HG03103 (cell line): ENCODE data around the gene RAB26.
"Not testable (repeated sequence)": the region's sequence is repeated elsewhere in the genome, so short reads cannot be mapped to it uniquely, and the experiment has no call there.

Source experiments
- ATAC-seq: cut with Tn5 transposase; IDR thresholded peaks from one replicate; pipeline ENCODE4 v1.9.1; 2021; ENCODE audit warnings: low read depth; ENCODE audit not compliant: unreplicated experiment

Gene RAB26

GRCh38 chr16:2147981-2148671 is at the start of gene RAB26:
Gene RAB26 (plus strand): TSS chr16:2148625. CDS start chr16:2148784, 159 bp downstream.
- no peak for ATAC-seq

GRCh38 chr16:2101581-2101980 is 46.8 kb upstream of the RAB26 start:
- not testable (repeated sequence) for ATAC-seq

GRCh38 chr16:2102471-2102870 is 46.0 kb upstream of the RAB26 start:
- ATAC-seq = no peak

- not testable (repeated sequence) for ATAC-seq
Measured at GRCh38 chr16:2104464-2104863, 44.0 kb upstream of the RAB26 start.

GRCh38 chr16:2105291-2105690 is 43.1 kb upstream of the RAB26 start:
- ATAC-seq = not testable (repeated sequence)

- not testable (repeated sequence) for ATAC-seq
Measured at GRCh38 chr16:2105769-2106168, 42.7 kb upstream of the RAB26 start.

- not testable (repeated sequence) for ATAC-seq
Measured at GRCh38 chr16:2106211-2106610, 42.2 kb upstream of the RAB26 start.

GRCh38 chr16:2107121-2107790 is 41.2 kb upstream of the RAB26 start:
- not testable (repeated sequence) for ATAC-seq

- not testable (repeated sequence) for ATAC-seq
Measured at GRCh38 chr16:2107791-2108125, 40.7 kb upstream of the RAB26 start.

GRCh38 chr16:2108446-2109270 is 39.8 kb upstream of the RAB26 start:
- ATAC-seq = not testable (repeated sequence)

- not testable (repeated sequence) for ATAC-seq
Measured at GRCh38 chr16:2109271-2109580, 39.2 kb upstream of the RAB26 start.

- ATAC-seq = not testable (repeated sequence)
Measured at GRCh38 chr16:2109872-2110271, 38.6 kb upstream of the RAB26 start.

- not testable (repeated sequence) for ATAC-seq
Measured at GRCh38 chr16:2110332-2111008, 38.0 kb upstream of the RAB26 start.

GRCh38 chr16:2111009-2111353 is 37.4 kb upstream of the RAB26 start:
- ATAC-seq = not testable (repeated sequence)

- not testable (repeated sequence) for ATAC-seq
Measured at GRCh38 chr16:2111412-2112335, 36.8 kb upstream of the RAB26 start.

GRCh38 chr16:2112539-2113106 is 35.8 kb upstream of the RAB26 start:
- ATAC-seq = not testable (repeated sequence)

- not testable (repeated sequence) for ATAC-seq
Measured at GRCh38 chr16:2114225-2114624, 34.2 kb upstream of the RAB26 start.

- not testable (repeated sequence) for ATAC-seq
Measured at GRCh38 chr16:2114885-2115590, 33.4 kb upstream of the RAB26 start.

- ATAC-seq = no peak
Measured at GRCh38 chr16:2115591-2115973, 32.8 kb upstream of the RAB26 start.
